ENCODE measurements around the gene SLC22A15.
"Not testable (repeated sequence)": the region's sequence is repeated elsewhere in the genome, so short reads cannot be mapped to it uniquely, and the experiment has no call there.

SLC22A15 gene

GRCh38 chr1:115980998-115981993, 5.0 kb downstream of the SLC22A15 start:
- peak; percentile 50 for DNase-seq

GRCh38 chr1:115982400-115982799, 6.1 kb downstream of the SLC22A15 start:
- DNase-seq, result no peak

- DNase-seq, result no peak
These were observed 7.3 kb downstream of the SLC22A15 start for GRCh38 chr1:115983584-115983983.

GRCh38 chr1:115987623-115988022, 11.3 kb downstream of the SLC22A15 start:
- no peak for DNase-seq

GRCh38 chr1:115988953-115989352, 12.6 kb downstream of the SLC22A15 start:
- no peak for DNase-seq

- DNase-seq, result no peak
These were observed 13.4 kb downstream of the SLC22A15 start for GRCh38 chr1:115989699-115990098.

- DNase-seq, result no peak
These were observed 15.6 kb downstream of the SLC22A15 start for GRCh38 chr1:115991909-115992308.

GRCh38 chr1:115997921-115998320, 21.6 kb downstream of the SLC22A15 start:
- not testable (repeated sequence) for DNase-seq

- DNase-seq, result no peak
These were observed 25.6 kb downstream of the SLC22A15 start for GRCh38 chr1:116001739-116002487.

- DNase-seq, result no peak
These were observed 26.6 kb downstream of the SLC22A15 start for GRCh38 chr1:116002781-116003420.

GRCh38 chr1:116003823-116004222, 27.5 kb downstream of the SLC22A15 start:
- DNase-seq, result no peak

GRCh38 chr1:116006486-116006964, 30.2 kb downstream of the SLC22A15 start:
- DNase-seq, result no peak

GRCh38 chr1:116008656-116009390, 32.5 kb downstream of the SLC22A15 start:
- no peak for DNase-seq

- no peak for DNase-seq
These were observed 36.4 kb downstream of the SLC22A15 start for GRCh38 chr1:116012716-116013115.

GRCh38 chr1:116015679-116016078, 39.4 kb downstream of the SLC22A15 start:
- no peak for DNase-seq

- no peak for DNase-seq
These were observed 41.7 kb downstream of the SLC22A15 start for GRCh38 chr1:116018007-116018406.

GRCh38 chr1:116019653-116020253, 43.4 kb downstream of the SLC22A15 start:
- DNase-seq, result peak; percentile 69

GRCh38 chr1:116020668-116021272, 44.5 kb downstream of the SLC22A15 start:
- peak; percentile 71 for DNase-seq

- no peak for DNase-seq
These were observed 48.3 kb downstream of the SLC22A15 start for GRCh38 chr1:116024626-116025025.

- DNase-seq, result peak; percentile 26
These were observed 50.3 kb downstream of the SLC22A15 start for GRCh38 chr1:116026631-116027030.

GRCh38 chr1:116031302-116031835, 55.1 kb downstream of the SLC22A15 start:
- DNase-seq, result no peak

Data from NCI-H2171 treated with DMSO at 0.1 percent for 48 hours (cell line).